ENCODE measurements around the gene HOXC6.
A peak's percentile ranks its signal among the peaks of the same experiment; 100 is the strongest.

The HOXC6 gene

DNA sequence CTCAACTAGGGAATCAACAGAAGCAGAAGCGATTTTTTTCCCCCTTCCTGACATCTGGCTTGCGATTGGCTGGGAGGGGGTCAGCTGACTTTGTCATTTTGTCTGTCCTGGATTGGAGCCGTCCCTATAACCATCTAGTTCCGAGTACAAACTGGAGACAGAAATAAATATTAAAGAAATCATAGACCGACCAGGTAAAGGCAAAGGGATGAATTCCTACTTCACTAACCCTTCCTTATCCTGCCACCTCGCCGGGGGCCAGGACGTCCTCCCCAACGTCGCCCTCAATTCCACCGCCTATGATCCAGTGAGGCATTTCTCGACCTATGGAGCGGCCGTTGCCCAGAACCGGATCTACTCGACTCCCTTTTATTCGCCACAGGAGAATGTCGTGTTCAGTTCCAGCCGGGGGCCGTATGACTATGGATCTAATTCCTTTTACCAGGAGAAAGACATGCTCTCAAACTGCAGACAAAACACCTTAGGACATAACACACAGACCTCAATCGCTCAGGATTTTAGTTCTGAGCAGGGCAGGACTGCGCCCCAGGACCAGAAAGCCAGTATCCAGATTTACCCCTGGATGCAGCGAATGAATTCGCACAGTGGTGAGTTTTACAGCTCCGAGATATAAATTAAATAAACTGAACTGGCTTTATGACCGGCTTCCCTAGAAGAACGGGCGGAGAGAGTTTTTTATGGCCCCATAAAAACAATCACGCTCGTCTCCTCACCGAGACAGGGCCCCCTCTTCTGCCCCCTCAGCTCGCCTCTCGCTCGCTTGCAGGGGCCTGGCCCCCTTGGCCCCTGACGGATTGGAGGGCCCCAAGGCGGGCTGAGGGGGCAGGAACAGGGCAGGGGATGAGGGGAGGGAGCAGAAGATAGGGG is at the start of gene HOXC6:
TSS of gene HOXC6 (plus strand) at position 127 of the 888 bp plus-strand sequence. CDS start at position 209, 82 bp downstream.
- TF ChIP-seq, protein P1, sequence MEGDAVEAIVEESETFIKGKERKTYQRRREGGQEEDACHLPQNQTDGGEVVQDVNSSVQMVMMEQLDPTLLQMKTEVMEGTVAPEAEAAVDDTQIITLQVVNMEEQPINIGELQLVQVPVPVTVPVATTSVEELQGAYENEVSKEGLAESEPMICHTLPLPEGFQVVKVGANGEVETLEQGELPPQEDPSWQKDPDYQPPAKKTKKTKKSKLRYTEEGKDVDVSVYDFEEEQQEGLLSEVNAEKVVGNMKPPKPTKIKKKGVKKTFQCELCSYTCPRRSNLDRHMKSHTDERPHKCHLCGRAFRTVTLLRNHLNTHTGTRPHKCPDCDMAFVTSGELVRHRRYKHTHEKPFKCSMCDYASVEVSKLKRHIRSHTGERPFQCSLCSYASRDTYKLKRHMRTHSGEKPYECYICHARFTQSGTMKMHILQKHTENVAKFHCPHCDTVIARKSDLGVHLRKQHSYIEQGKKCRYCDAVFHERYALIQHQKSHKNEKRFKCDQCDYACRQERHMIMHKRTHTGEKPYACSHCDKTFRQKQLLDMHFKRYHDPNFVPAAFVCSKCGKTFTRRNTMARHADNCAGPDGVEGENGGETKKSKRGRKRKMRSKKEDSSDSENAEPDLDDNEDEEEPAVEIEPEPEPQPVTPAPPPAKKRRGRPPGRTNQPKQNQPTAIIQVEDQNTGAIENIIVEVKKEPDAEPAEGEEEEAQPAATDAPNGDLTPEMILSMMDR (IDR thresholded peaks at IDR 0.05; ENCODE audit: extremely low read depth, insufficient read depth, missing control alignments): no peak
- DNase-seq (ENCODE audit: low spot score): no peak
- in situ Hi-C loops (cut with MboI; ENCODE audit: low pct_unique_long_range_greater_than_20kb, low sequenced_read_pairs, unreplicated experiment): loop anchor here (10.0 to 25.0 kb wide), 2 partner anchors 91 to 166 kb away; partner anchors contain the start of gene HOXC13

DNA sequence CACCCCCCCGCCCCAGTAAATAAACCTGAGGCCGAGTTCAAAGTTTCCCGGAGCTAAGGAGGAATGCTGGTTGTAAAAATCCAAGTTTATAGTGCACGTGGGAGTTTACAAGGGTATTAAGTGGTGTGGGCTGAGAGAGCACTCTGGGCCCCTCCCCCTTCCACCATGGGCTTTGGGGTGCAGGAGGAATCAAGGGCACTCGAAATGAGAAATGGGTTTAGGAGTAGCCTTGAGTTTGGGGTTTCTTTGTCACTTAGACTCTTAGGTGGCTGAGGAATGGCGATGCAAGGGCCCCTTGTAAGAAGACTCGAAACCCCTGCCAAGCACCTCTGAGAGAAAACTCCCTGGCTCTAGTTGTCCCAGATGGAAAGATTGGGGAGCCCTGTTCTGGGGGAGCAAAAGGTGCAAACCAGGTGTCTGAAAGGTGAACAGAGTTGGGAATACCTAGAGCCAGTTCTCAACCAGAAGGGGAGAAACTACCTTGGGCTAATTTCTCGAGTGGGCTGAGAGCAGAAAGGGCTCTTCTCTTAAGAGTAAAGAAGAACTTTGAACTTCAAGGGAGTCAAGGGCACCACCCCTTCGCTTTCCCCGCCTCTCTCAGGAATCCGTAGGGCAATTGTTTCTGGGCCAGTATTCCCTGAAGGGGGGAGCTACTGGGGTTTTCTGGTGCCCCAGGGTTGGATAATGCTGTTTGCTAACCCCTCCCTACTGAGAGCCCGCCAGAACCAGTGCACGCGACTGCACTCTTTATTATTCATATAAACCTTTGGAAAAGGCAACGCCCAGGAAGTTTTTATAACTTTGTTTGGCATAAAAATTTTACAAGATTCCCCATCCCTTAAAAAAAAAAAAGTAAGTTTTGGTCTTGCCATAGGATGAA is 49.5 kb upstream of the HOXC6 start:
- in situ Hi-C loops (cut with MboI; ENCODE audit: low pct_unique_long_range_greater_than_20kb, low sequenced_read_pairs, unreplicated experiment): no loop called here
- TF ChIP-seq, protein P1 (IDR thresholded peaks at IDR 0.05; ENCODE audit: extremely low read depth, insufficient read depth, missing control alignments): no peak
- no peak for DNase-seq (ENCODE audit: low spot score)

DNA sequence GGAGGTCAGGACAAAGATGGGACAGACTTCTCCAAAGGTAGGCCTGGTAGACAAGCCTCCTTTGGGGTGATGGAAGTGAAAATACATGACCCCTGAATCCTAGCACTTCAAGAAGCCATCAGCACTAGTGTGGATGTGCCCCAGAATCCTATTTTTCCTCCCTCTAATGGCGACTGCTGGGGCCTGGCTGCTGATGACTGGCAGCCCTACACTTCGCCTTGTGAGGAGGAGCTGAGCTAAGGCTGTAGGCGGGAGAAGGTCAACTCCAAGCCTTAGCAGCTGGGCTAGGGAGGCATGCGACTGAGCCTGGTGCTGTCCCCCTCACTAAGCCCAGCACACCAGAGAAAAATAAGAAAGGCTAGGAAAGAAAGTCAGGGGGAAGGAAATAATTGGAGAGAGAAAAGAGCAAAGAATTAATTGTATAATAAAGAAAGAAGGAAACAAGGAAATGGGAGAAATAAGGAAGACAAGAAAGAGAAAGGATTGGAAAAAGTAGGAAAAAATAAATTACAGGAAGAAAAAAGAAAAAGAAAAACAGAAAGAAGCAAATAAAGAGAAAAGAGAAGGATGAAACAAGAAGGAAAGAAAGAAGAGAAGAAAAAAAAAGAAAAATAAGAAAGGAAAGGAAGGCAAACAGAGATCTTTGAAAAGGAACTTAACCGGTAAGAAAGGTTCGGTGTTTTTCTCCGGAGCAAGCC is 48.0 kb upstream of the HOXC6 start:
- no peak for DNase-seq (ENCODE audit: low spot score)
- in situ Hi-C loops (cut with MboI; ENCODE audit: low pct_unique_long_range_greater_than_20kb, low sequenced_read_pairs, unreplicated experiment): no loop called here
- TF ChIP-seq, protein P1 (IDR thresholded peaks at IDR 0.05; ENCODE audit: extremely low read depth, insufficient read depth, missing control alignments): no peak

DNA sequence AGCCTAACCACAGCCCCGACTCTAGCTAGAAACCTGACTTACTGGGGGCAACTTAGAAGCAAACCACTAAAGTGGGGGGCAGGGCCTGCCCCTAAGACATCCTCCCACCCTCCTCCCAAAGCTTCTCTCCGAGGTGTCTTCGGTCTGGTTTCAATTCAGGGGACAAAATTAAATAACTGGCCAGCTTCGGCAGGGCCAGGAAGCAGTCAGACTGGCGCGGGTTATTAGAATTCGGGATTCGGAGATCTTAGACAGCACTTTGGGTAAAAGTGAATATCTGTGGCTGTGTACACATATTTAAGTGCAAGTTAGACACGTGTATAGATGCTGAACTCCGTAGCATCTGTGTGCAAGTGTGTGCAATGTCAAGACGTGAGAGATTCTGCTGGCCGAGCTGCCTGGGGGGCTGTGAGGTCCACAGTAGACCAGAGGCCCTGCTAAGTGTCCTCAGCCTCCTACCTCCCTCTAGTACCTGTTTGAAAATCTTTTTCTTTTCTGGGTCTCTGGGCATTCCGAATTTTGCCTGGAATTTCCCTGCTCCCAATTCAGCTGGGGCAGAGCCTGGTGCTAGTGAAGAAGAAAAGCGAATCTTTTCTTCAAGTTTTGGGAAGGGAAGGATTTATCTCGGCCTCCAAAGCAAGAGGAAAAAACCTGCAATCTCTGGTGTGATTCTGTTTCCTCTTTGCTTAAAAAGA is 47.3 kb upstream of the HOXC6 start:
- in situ Hi-C loops (cut with MboI; ENCODE audit: low pct_unique_long_range_greater_than_20kb, low sequenced_read_pairs, unreplicated experiment): no loop called here
- no peak for DNase-seq (ENCODE audit: low spot score)
- TF ChIP-seq, protein P1 (IDR thresholded peaks at IDR 0.05; ENCODE audit: extremely low read depth, insufficient read depth, missing control alignments): no peak

DNA sequence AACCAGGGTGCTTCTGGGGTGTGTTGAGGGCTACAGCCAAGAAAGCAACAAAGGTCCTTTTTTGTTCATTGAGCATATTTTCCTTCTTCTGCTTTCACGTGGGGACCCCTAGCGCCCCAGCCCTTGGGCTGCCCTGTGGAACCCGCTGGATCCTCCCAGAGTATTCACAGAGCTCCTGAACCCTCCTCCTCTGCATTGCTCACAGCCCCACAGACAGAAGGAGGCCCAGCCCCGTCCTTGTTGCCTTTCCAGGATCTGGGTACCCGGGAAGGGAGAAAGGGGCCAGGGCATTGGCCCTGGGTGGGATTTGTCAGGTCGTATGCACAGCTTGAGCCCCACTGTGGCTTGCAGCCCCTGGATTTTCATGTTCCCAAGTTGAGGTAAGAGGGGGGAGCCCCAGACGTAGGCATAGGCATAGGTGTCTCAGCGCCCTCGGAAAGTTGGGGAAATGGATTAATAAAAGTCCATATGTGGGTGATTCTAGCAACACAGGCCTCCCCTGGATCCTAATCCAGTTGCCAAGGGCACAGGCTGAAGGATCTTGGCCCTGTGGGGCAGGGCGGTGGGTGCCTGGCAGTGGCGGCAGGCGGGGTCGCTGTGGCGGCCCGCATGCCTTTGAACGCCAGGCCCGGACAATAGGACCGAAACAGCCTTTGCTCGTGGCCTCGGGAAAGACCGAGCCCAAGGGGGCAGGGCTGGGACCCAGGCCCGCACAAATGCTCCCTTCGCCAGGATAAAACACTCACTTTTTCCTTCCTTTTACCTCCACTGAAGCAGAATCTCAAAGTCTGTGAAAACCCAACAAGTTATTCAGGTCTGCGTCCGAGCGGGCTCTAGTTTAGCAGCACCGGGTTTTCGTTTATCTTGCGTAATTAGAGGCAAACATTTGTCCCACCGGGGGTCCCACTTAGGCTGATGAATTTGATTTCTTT is 46.3 kb upstream of the HOXC6 start:
- DNase-seq (ENCODE audit: low spot score): no peak
- in situ Hi-C loops (cut with MboI; ENCODE audit: low pct_unique_long_range_greater_than_20kb, low sequenced_read_pairs, unreplicated experiment): no loop called here
- TF ChIP-seq, protein P1 (IDR thresholded peaks at IDR 0.05; ENCODE audit: extremely low read depth, insufficient read depth, missing control alignments): peak; percentile 15

Data from GM13977 (cell line).